Activated CD8-positive, alpha-beta memory T cell treated with anti-CD3 and anti-CD28 coated beads, Interleukin-2, amount 10 ng/mL, durations not matched to agents 7 days and 5 days (primary cell): ENCODE results near the gene REXO2. TPM values are rescaled to one million over a fixed set of nuclear protein-coding genes. Genes with fewer than 3 reads are reported as not detected.

Source experiments
- ATAC-seq: fragments of 150-1000 bp; cut with Tn5 transposase; one replicate; pipeline ENCODE4 v1.10.0; 2021; ENCODE audit warnings: moderate library complexity
- CTCF ChIA-PET: fragments of 350-600 bp; sonication (Branson Sonifier 250); formaldehyde crosslinking; loops from one replicate; lab custom pipeline; 2021; ENCODE audit warnings: antibody characterized with exemption; lab: Charles Lee
- DNase-seq: peaks from one replicate; pipeline ENCODE4 v3.0.0-alpha.2; 2020
- H3K27ac Mint-ChIP-seq: one replicate; pipeline ENCODE4 v1.8.0; 2021; ENCODE audit warnings: mild to moderate bottlenecking, mixed read lengths
- H3K27me3 Mint-ChIP-seq: one replicate; pipeline ENCODE4 v1.8.0; 2021; ENCODE audit warnings: mixed read lengths
- H3K36me3 Mint-ChIP-seq: one replicate; pipeline ENCODE4 v1.8.0; 2021; ENCODE audit warnings: mild to moderate bottlenecking, mixed read lengths
- H3K4me1 Mint-ChIP-seq: one replicate; pipeline ENCODE4 v1.8.0; 2021; ENCODE audit warnings: mixed read lengths
- H3K4me3 Mint-ChIP-seq: one replicate; pipeline ENCODE4 v1.8.0; 2021; ENCODE audit warnings: mild to moderate bottlenecking, moderate library complexity, mixed read lengths
- H3K9me3 Mint-ChIP-seq: one replicate; pipeline ENCODE4 v1.8.0; 2022; ENCODE audit warnings: low read depth, mixed read lengths
- total RNA-seq, 2 experiments: library from RNA; stranded (reverse); gene quantifications; one replicate each; pipeline ENCODE4 v1.2.3, GENCODE V29; 2021

The REXO2 gene
- total RNA-seq, 2 experiments from 2014 or later, result 55.5 to 73.2 TPM

DNA sequence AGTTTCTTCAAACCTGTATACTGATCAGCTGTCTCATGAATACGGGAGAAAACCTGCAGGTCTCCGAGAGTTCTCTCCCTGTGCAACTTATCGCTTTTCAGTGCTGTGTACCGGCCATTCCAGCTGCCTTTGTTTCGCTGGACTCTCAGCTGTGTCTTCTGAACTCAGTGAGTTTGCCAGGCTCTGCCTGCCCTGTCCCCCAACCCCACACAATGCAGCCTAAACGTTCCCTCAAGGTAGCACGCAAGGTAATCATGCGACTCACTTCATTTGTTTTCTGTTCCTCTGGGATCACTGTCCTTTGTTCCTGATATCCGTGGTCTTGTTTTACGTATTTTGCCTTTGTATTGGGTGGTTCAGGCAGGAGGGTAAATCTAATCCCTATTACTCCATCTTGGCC is 25.3 kb upstream of the REXO2 start:
- peaks cover 2% of the 10 kb centered on the region for H3K4me1 Mint-ChIP-seq
- peaks cover 27% of the 10 kb centered on the region for H3K36me3 Mint-ChIP-seq
- ATAC-seq (no peak), DNase-seq (no peak)
- CTCF ChIA-PET, result no interaction called here
- H3K9me3 Mint-ChIP-seq, result no peaks in the 10 kb centered on the region
- no peak overlapping the region for H3K4me3 Mint-ChIP-seq
- no peaks in the 10 kb centered on the region for H3K27me3 Mint-ChIP-seq
- H3K27ac Mint-ChIP-seq, result no peak overlapping the region

DNA sequence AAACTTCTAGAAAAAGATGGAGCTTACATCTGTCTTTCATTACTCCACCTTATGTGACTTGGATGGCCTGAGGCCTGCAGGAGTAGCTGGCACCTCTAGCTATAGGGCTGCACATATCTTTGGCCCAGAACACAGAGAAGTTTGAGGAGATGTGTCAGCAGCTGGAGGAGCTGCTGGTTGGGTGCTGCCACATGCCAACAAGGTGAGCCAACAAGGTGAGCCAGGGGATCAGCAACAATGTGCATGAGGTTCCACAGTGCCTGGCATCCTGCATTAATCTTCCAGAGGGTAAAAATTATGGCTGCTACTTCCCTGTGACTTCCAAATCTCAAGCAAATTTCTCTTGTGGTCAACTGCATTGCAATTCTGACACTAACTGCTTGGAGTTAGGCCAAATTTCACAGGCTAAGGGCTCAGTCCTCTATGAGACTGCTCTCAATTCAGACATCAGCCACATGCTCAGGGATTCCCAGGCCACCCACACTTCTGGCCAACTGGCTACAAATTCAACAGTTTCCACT is 22.8 kb upstream of the REXO2 start:
- Mint-ChIP-seq H3K9me3 (no peaks in the 10 kb centered on the region), H3K4me1 (no peaks in the 10 kb centered on the region), H3K4me3 (no peak overlapping the region), H3K27me3 (no peaks in the 10 kb centered on the region), H3K36me3 (peaks cover 12% of the 10 kb centered on the region), H3K27ac (no peak overlapping the region)
- CTCF ChIA-PET, result no interaction called here
- ATAC-seq, result no peak
- no peak for DNase-seq

DNA sequence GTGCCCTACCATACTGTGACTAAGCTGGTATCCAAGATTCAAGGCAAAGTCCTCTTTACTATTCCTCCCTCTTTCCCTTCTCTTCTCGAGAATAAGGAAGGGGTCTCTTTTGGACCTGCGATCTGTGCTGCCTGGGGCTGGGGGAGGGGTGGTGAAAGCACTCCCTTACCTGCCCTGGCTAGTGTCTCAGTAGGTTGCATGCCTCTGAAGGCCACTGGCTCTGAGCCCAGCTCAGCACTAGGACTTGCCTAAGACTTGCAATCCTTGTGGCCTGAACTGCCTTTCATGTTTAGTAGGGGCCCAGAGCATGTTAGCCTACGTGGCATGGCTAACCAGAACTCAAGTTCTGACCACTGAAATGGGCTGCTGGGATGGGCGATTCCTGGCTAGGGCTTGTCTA is 13.0 kb upstream of the REXO2 start:
- Mint-ChIP-seq H3K9me3 (no peaks in the 10 kb centered on the region), H3K4me1 (peaks cover 7% of the 10 kb centered on the region), H3K27me3 (no peaks in the 10 kb centered on the region), H3K36me3 (peaks cover 5% of the 10 kb centered on the region), H3K4me3 (no peak overlapping the region), H3K27ac (no peak overlapping the region)
- DNase-seq, result no peak
- CTCF ChIA-PET, result no interaction called here
- no peak for ATAC-seq

DNA sequence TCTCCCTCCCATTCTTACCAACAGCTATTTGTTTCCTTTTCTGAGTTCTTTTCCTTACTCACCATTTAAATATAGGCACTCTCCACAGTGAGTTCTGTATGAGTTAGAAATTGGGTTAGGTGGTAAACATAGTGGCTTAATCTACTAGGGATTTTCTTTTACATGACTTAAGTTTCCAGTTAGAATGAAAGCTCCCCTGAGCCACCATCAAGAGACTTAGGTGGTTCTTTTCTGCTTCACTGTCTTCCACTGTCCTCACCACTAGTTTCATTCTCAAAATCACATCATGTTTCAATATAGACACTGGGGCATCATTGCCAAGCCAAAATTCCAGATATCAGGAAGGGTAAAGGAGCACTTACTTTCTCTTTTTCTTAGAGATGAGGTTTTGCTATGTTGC is 9.0 kb upstream of the REXO2 start:
- no peak overlapping the region for H3K27ac Mint-ChIP-seq
- H3K36me3 Mint-ChIP-seq, result no peaks in the 10 kb centered on the region
- H3K9me3 Mint-ChIP-seq, result no peaks in the 10 kb centered on the region
- no peaks in the 10 kb centered on the region for H3K27me3 Mint-ChIP-seq
- ATAC-seq (no peak), DNase-seq (no peak)
- H3K4me3 Mint-ChIP-seq, result no peak overlapping the region
- CTCF ChIA-PET, result interaction anchor here (1.1 kb wide), 1 partner anchor 26 kb away, joined by 4 read pairs; no protein-coding TSS in a partner anchor
- peaks cover 7% of the 10 kb centered on the region for H3K4me1 Mint-ChIP-seq

DNA sequence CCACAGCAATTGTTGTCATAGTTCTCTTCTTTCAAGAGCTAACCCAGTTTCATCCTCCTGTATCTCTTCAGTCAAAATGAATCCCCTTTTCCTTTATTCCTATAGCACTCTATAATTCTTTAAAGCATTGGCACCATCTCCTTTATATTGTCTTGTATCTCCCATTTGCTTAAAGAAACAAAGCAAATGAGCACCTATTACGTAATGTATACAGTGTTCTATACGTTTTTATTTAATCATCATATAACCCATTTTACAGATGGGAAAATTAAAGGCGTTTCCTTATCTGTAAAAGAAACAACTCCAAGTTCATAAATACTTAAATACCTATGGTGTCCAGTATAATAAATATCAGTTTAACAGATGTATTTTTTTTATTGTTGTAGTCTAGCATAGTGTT is 6.4 kb upstream of the REXO2 start:
- no peak for DNase-seq
- H3K27ac Mint-ChIP-seq, result no peak overlapping the region
- peaks cover 7% of the 10 kb centered on the region for H3K4me1 Mint-ChIP-seq
- no peak for ATAC-seq
- H3K4me3 Mint-ChIP-seq, result no peak overlapping the region
- H3K36me3 Mint-ChIP-seq, result no peaks in the 10 kb centered on the region
- H3K27me3 Mint-ChIP-seq, result no peaks in the 10 kb centered on the region
- CTCF ChIA-PET, result no interaction called here
- H3K9me3 Mint-ChIP-seq, result no peaks in the 10 kb centered on the region

DNA sequence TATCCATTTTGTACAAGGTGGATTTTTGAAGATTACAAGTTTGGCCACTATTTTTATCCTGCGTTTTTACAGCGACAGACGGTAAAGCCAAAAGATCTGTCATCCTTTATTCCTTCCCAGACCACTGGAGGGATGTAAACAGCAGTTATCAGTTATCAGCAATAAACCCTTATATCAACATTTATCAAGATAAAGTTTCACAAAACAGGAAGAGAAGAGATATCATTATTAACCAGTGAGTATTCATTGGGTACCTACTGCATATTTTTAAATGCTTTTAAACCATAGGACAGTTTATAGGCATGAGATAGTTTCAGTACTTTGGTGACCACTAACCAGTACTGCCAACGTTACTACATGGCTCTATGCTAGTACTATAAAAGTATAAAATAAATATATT is 5.9 kb upstream of the REXO2 start:
- no peak overlapping the region for H3K27ac Mint-ChIP-seq
- no peaks in the 10 kb centered on the region for H3K27me3 Mint-ChIP-seq
- H3K9me3 Mint-ChIP-seq, result no peaks in the 10 kb centered on the region
- DNase-seq (no peak), ATAC-seq (no peak)
- CTCF ChIA-PET, result no interaction called here
- H3K4me3 Mint-ChIP-seq, result no peak overlapping the region
- H3K36me3 Mint-ChIP-seq, result no peaks in the 10 kb centered on the region
- peaks cover 7% of the 10 kb centered on the region for H3K4me1 Mint-ChIP-seq

DNA sequence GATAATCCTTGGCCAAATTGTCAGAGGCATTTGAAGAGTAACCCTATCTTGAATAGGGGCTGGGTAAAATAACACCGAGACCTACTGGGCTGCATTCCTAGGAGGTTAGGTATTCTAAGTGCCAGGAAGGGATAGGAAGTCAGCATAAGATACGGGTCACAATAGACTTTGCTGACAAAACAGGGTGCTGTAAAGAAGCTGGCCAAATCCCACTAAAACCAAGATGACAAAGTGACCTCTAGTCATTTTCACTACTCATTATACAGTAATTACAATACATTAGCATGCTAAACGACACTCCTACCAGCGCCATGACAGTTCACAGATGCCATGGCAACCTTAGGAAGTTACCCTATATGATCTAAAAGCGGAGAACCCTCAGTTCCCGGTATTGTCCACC is 964 bp upstream of the REXO2 start:
- H3K27ac Mint-ChIP-seq, result no peak overlapping the region
- H3K27me3 Mint-ChIP-seq, result no peaks in the 10 kb centered on the region
- CTCF ChIA-PET, result interaction anchor here (0.9 to 1.0 kb wide), 2 partner anchors 38 to 98 kb away, joined by 4 read pairs; partner anchors contain the start of genes C11orf71 and RBM7
- H3K36me3 Mint-ChIP-seq, result peaks cover 7% of the 10 kb centered on the region
- H3K4me1 Mint-ChIP-seq, result peaks cover 28% of the 10 kb centered on the region
- DNase-seq (no peak), ATAC-seq (no peak)
- no peak overlapping the region for H3K4me3 Mint-ChIP-seq
- H3K9me3 Mint-ChIP-seq, result no peaks in the 10 kb centered on the region

DNA sequence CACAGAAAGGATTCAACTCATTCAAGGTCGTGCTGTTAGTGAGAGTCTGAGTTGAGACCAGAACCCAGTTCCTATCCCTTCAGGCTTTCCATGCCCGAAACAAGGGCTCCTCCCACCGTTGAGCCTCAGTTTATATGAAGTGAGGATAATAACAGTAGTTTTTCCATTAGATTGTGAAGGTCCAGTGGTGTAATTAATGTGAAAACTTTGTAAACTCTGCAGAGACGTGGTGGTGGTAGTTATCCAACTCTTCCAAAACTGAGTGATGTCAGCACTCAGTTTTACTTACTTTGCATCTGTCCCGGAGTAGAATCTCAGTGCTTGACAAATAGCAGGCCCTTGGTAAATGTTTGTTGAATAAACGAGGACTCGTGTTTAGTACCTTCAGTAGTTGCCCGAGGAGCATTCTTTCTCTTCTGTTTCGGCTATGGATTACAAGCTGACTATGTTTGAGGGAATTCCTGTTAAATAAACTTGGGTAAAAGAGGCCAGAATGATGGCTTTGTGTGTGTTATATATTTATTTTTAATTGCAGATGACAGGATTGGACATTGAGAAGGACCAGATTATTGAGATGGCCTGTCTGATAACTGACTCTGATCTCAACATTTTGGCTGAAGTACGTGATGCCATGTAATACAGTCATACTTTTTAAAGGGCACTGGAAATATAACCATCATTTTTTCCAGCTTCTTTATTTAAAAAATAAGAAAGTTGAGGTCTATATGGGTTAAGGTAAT is 1.0 kb downstream of the REXO2 start:
- Mint-ChIP-seq H3K4me3 (peak overlapping the region; percentile 97), H3K27me3 (no peaks in the 10 kb centered on the region), H3K9me3 (no peaks in the 10 kb centered on the region), H3K4me1 (peaks cover 28% of the 10 kb centered on the region), H3K36me3 (peaks cover 18% of the 10 kb centered on the region), H3K27ac (peak overlapping the region; percentile 90)
- ATAC-seq, result no peak
- CTCF ChIA-PET, result interaction anchor here (0.8 kb wide), 1 partner anchor 100 kb away, joined by 3 read pairs; no protein-coding TSS in a partner anchor
- no peak for DNase-seq

DNA sequence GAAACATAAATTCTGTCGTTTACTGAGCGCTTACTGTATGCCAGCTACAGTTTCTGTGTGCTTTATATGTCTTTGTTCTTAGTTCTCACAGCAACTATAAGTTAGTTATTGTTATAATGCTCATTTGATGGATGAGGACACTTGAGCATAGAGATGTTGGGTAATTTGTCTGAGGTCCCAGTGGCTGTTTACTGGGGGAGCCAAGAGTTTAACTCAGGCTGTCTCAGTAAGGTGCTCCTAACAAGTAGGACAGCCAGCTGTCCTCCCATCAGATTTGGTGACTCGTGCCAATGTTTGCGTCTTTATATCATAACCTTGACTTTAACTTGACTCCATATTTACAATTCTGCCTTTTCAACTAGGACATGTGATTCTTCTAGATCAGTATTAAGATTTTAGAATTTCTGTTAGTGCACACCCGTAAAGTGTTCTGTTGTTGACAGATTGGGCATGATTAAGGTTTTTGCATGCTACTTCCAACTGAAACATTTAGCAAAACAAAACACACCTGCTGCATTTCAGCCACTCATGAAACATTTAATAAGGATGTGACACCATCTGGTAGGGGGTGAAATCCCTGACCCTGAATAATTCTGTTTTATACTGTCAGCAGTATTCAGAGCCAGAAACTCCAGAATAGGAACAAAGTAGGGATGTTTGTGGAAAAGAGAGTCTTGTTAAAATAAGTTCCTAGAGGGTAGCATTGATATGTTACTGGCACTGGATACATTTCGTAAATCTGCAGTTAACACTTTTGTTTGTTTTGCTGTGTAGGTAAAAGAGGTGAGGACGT is 1.9 kb downstream of the REXO2 start:
- CTCF ChIA-PET, result no interaction called here

DNA sequence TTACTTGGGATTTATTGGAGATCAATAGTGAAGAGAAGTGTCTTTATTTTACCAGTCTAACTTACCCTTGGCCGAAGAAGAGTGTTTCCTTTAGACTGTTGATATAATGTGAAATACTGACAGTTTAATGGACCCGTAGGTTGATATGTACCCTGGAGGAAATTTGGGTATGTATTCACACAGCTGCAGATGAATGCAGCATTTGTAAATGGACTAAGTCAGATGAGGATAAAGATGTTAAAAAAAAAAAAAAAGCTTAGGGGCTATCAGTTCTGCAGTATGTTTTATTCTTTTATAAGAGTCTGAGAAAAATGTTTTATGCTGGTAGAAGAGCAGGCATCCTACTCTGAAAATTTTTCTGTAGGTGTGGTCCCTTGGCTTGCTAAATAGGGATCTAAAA is 2.7 kb downstream of the REXO2 start:
- CTCF ChIA-PET, result no interaction called here
- no peaks in the 10 kb centered on the region for H3K9me3 Mint-ChIP-seq
- no peak overlapping the region for H3K4me3 Mint-ChIP-seq

More for the DNA sequence above, 1.9 kb downstream of the REXO2 start:
- Mint-ChIP-seq H3K27ac (no peak overlapping the region), H3K4me1 (peaks cover 28% of the 10 kb centered on the region), H3K36me3 (peaks cover 22% of the 10 kb centered on the region), H3K9me3 (no peaks in the 10 kb centered on the region), H3K4me3 (no peak overlapping the region), H3K27me3 (no peaks in the 10 kb centered on the region)
- no peak for DNase-seq
- no peak for ATAC-seq

DNA sequence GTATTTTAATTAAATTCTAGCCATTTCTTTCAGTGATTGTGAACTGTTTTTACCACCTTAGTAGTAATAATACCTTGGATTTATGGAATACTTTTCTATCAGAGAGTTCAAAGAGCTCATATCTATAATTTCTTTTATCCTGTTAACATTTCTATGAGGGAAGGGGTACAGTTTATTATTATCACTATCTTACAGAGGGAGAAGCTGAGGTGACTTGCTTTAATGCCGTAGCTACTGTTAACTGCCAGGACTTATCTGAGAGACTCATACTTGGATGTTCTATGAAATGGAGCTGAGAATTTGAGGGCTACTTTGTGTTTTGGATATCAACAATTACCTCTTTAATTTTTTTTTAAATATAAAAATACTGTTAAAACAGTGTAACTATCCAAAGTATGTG is 3.3 kb downstream of the REXO2 start:
- Mint-ChIP-seq H3K4me1 (peaks cover 28% of the 10 kb centered on the region), H3K27me3 (no peaks in the 10 kb centered on the region), H3K4me3 (no peak overlapping the region), H3K27ac (no peak overlapping the region), H3K9me3 (no peaks in the 10 kb centered on the region), H3K36me3 (peaks cover 32% of the 10 kb centered on the region)
- ATAC-seq (no peak), DNase-seq (no peak)
- CTCF ChIA-PET, result no interaction called here

More for the DNA sequence above, 2.7 kb downstream of the REXO2 start:
- Mint-ChIP-seq H3K27me3 (no peaks in the 10 kb centered on the region), H3K27ac (no peak overlapping the region), H3K4me1 (peaks cover 28% of the 10 kb centered on the region), H3K36me3 (peaks cover 27% of the 10 kb centered on the region)
- no peak for DNase-seq
- no peak for ATAC-seq

DNA sequence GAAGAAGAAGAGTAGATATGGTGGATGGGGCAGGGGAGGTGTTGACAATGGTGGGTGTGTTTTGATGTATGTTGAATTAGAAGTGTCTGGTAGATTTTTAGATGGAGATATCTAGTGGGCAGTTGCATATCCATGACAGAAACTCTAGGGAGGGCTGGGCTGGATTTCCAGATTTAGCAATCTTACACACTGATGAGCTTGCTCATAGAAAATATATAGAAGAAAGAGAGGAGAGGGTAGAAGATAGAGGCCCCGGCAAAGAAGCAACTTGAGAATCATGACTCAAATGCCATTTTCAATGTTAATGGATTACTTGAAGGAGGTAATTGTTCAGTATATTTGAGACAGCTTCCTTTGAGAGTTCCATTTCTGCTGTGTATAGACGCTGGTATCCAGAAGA is 8.2 kb downstream of the REXO2 start:
- CTCF ChIA-PET, result no interaction called here
- Mint-ChIP-seq H3K36me3 (peaks cover 32% of the 10 kb centered on the region), H3K27me3 (no peaks in the 10 kb centered on the region), H3K4me1 (no peaks in the 10 kb centered on the region), H3K9me3 (no peaks in the 10 kb centered on the region), H3K27ac (no peak overlapping the region), H3K4me3 (no peak overlapping the region)
- no peak for ATAC-seq
- DNase-seq, result no peak

DNA sequence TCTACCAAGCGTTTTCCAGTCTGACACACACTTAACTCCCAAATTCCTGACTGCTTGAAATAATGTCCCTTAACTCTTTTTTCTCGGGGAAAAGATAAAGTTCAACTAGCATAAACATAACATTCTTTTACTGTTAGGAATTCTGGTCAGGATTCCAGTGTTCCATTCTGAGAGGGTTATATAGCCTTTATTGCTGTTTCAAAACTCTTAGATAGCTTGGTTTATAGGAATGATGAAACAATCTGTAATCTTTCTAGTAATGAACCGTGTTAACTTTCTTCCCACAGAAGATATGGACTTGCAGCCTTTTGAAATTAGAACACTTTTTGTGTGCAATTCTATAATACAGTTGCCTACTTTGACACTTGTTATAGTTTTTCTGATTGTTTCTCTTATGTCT is 8.6 kb downstream of the REXO2 start:
- peaks cover 32% of the 10 kb centered on the region for H3K36me3 Mint-ChIP-seq
- H3K4me3 Mint-ChIP-seq, result no peak overlapping the region
- H3K4me1 Mint-ChIP-seq, result no peaks in the 10 kb centered on the region
- ATAC-seq, result no peak
- H3K27me3 Mint-ChIP-seq, result no peaks in the 10 kb centered on the region
- CTCF ChIA-PET, result no interaction called here
- H3K9me3 Mint-ChIP-seq, result no peaks in the 10 kb centered on the region
- no peak overlapping the region for H3K27ac Mint-ChIP-seq
- no peak for DNase-seq
